CD4-positive, CD25-positive, alpha-beta regulatory T cell (primary cell): ENCODE data around the gene CLK3. TPM values are rescaled to one million over a fixed set of nuclear protein-coding genes. Genes with fewer than 3 reads are reported as not detected.
A peak's percentile ranks its signal among the peaks of the same experiment; 100 is the strongest.
"Not testable (repeated sequence)": the region's sequence is repeated elsewhere in the genome, so short reads cannot be mapped to it uniquely, and the experiment has no call there.

ENCODE experiments used
- ATAC-seq, 2 donors: fragments of 150-1000 bp; cut with Tn5 transposase; one replicate each; pipeline ENCODE4 v1.10.0; 2021; ENCODE audit warnings: low read depth in 2 of 2, moderate number of reproducible peaks in 2 of 2, moderate library complexity in 1 of 2
- DNase-seq, 3 donors: peaks; one replicate each; pipeline versions ENCODE4 v3.0.0 to v3.0.0-alpha.2; 2012 to 2022; ENCODE audit warnings: mixed read lengths in 1 of 3
- H3K27ac ChIP-seq: one replicate; pipeline ENCODE4 v1.7.0; 2013; ENCODE audit warnings: mild to moderate bottlenecking, low read length; ENCODE audit not compliant: insufficient read depth, poor library complexity, severe bottlenecking
- H3K27me3 ChIP-seq: one replicate; pipeline ENCODE4 v1.7.0; 2013; ENCODE audit warnings: low read length; ENCODE audit not compliant: control insufficient read depth, insufficient read depth
- H3K36me3 ChIP-seq: one replicate; pipeline ENCODE4 v1.7.0; 2013; ENCODE audit warnings: mild to moderate bottlenecking, low read length, moderate library complexity; ENCODE audit not compliant: control insufficient read depth, insufficient read depth
- H3K4me1 ChIP-seq: 2 replicates; pipeline ENCODE4 v1.7.0; 2013; ENCODE audit warnings: mild to moderate bottlenecking, low read length; ENCODE audit not compliant: insufficient read depth, control insufficient read depth, poor library complexity, severe bottlenecking
- H3K4me3 ChIP-seq: one replicate; pipeline ENCODE4 v1.7.0; 2013; ENCODE audit warnings: low read depth, mild to moderate bottlenecking, low read length, moderate library complexity
- H3K9me3 ChIP-seq, 2 experiments: 1 replicate in 1 of 2; 2 replicates in 1 of 2; pipeline ENCODE4 v1.7.0; 2013; ENCODE audit warnings: low read length in 2 of 2, mild to moderate bottlenecking in 1 of 2, moderate library complexity in 1 of 2; ENCODE audit not compliant: control insufficient read depth in 2 of 2
- H3K27ac Mint-ChIP-seq, 3 donors: one replicate each; pipeline ENCODE4 v1.8.0; 2020 to 2022; ENCODE audit warnings: mild to moderate bottlenecking in 3 of 3, mixed read lengths in 3 of 3, moderate library complexity in 2 of 3
- H3K27me3 Mint-ChIP-seq: one replicate; pipeline ENCODE4 v1.8.0; 2022; ENCODE audit warnings: mild to moderate bottlenecking, mixed read lengths
- H3K36me3 Mint-ChIP-seq: one replicate; pipeline ENCODE4 v1.8.0; 2020; ENCODE audit warnings: mixed read lengths
- H3K4me1 Mint-ChIP-seq, 4 donors: one replicate each; pipeline ENCODE4 v1.8.0; 2020 to 2022; ENCODE audit warnings: mixed read lengths in 4 of 4, mild to moderate bottlenecking in 1 of 4
- H3K4me3 Mint-ChIP-seq, 4 donors: one replicate each; pipeline ENCODE4 v1.8.0; 2020 to 2022; ENCODE audit warnings: mild to moderate bottlenecking in 4 of 4, mixed read lengths in 4 of 4, moderate library complexity in 3 of 4
- H3K9me3 Mint-ChIP-seq, 7 donors: one replicate each; pipeline ENCODE4 v1.8.0; 2020 to 2022; ENCODE audit warnings: mixed read lengths in 7 of 7, mild to moderate bottlenecking in 3 of 7, moderate library complexity in 2 of 7
- polyA plus RNA-seq, 4 donors: library from polyadenylated mRNA; unstranded; fragments of 300-500 nt; fragmentation: Illumina TruSeq; gene quantifications; one replicate each; pipeline ENCODE4 v1.2.3, GENCODE V29; 2021
- total RNA-seq: library from RNA; stranded (reverse); gene quantifications from one replicate; pipeline ENCODE4 v1.2.3, GENCODE V29; 2022

Gene CLK3
- total and polyA plus RNA-seq, 5 donors from 2014 or later: 58.4 to 289 (median 75.4) TPM

- Histone ChIP-seq H3K9me3 (no peaks in the 10 kb centered on the region), H3K27ac (no peak overlapping the region), H3K4me1 (no peaks in the 10 kb centered on the region), H3K4me3 (no peak overlapping the region), H3K27me3 (no peaks in the 10 kb centered on the region), H3K36me3 (peaks cover 32% of the 10 kb centered on the region)
- DNase-seq: no peak
- Mint-ChIP-seq H3K4me3 (no peak overlapping the region), H3K27ac (peak overlapping the region in 1 of 3 donors; percentile 41), H3K27me3 (no peaks in the 10 kb centered on the region), H3K9me3 (no peaks in the 10 kb centered on the region), H3K4me1 (peaks cover 6 to 17% (median 11%) of the 10 kb centered on the region in 4 donors), H3K36me3 (peaks cover 9% of the 10 kb centered on the region)
- ATAC-seq: no peak
These were observed 35.7 kb downstream of the CLK3 start for GRCh38 chr15:74651242-74651741.

GRCh38 chr15:74653426-74654102, 37.9 kb downstream of the CLK3 start:
- no peaks in the 10 kb centered on the region for H3K9me3 Mint-ChIP-seq
- Histone ChIP-seq H3K36me3 (peaks cover 32% of the 10 kb centered on the region), H3K9me3 (no peaks in the 10 kb centered on the region), H3K4me3 (no peak overlapping the region), H3K27ac (no peak overlapping the region), H3K4me1 (no peaks in the 10 kb centered on the region), H3K27me3 (no peaks in the 10 kb centered on the region)
- H3K27ac Mint-ChIP-seq: peak overlapping the region in 2 of 3 donors; percentile 42 to 45
- H3K36me3 Mint-ChIP-seq: peaks cover 8% of the 10 kb centered on the region
- H3K4me1 Mint-ChIP-seq: peaks cover 6 to 23% (median 18%) of the 10 kb centered on the region in 4 donors
- no peak for ATAC-seq
- no peak for DNase-seq
- H3K4me3 Mint-ChIP-seq: no peak overlapping the region
- no peaks in the 10 kb centered on the region for H3K27me3 Mint-ChIP-seq

- H3K36me3 ChIP-seq: peaks cover 29% of the 10 kb centered on the region
- H3K4me1 ChIP-seq: no peaks in the 10 kb centered on the region
- no peaks in the 10 kb centered on the region for H3K27me3 ChIP-seq
- Mint-ChIP-seq H3K4me3 (no peak overlapping the region), H3K36me3 (peaks cover 5% of the 10 kb centered on the region), H3K9me3 (no peaks in the 10 kb centered on the region), H3K27ac (no peak overlapping the region), H3K4me1 (peaks cover 6 to 20% (median 13%) of the 10 kb centered on the region in 4 donors), H3K27me3 (no peaks in the 10 kb centered on the region)
- DNase-seq: peak in 1 of 3 donors; percentile 18
- H3K9me3 ChIP-seq: no peaks in the 10 kb centered on the region
- H3K27ac ChIP-seq: no peak overlapping the region
- H3K4me3 ChIP-seq: no peak overlapping the region
- no peak for ATAC-seq
These were observed 39.8 kb downstream of the CLK3 start for GRCh38 chr15:74655424-74655823.

GRCh38 chr15:74656935-74657535, 41.4 kb downstream of the CLK3 start:
- H3K4me3 Mint-ChIP-seq: no peak overlapping the region
- Histone ChIP-seq H3K4me1 (no peaks in the 10 kb centered on the region), H3K27ac (no peak overlapping the region), H3K36me3 (peaks cover 23% of the 10 kb centered on the region), H3K27me3 (no peaks in the 10 kb centered on the region), H3K9me3 (no peaks in the 10 kb centered on the region), H3K4me3 (no peak overlapping the region)
- peak overlapping the region in 2 of 3 donors; percentile 14 to 76 for H3K27ac Mint-ChIP-seq
- peaks cover 6 to 24% (median 13%) of the 10 kb centered on the region in 4 donors for H3K4me1 Mint-ChIP-seq
- no peaks in the 10 kb centered on the region for H3K27me3 Mint-ChIP-seq
- ATAC-seq (no peak), DNase-seq (no peak)
- H3K36me3 Mint-ChIP-seq: peaks cover 5% of the 10 kb centered on the region
- no peaks in the 10 kb centered on the region for H3K9me3 Mint-ChIP-seq

- no peaks in the 10 kb centered on the region for H3K27me3 Mint-ChIP-seq
- no peak for ATAC-seq
- Histone ChIP-seq H3K27me3 (no peaks in the 10 kb centered on the region), H3K27ac (no peak overlapping the region), H3K36me3 (peaks cover 23% of the 10 kb centered on the region), H3K4me3 (no peak overlapping the region), H3K4me1 (no peaks in the 10 kb centered on the region), H3K9me3 (no peaks in the 10 kb centered on the region)
- H3K36me3 Mint-ChIP-seq: peaks cover 5% of the 10 kb centered on the region
- H3K4me3 Mint-ChIP-seq: no peak overlapping the region
- peak in 1 of 3 donors; percentile 53 for DNase-seq
- H3K27ac Mint-ChIP-seq: no peak overlapping the region
- peaks cover 6 to 28% (median 18%) of the 10 kb centered on the region in 4 donors for H3K4me1 Mint-ChIP-seq
- no peaks in the 10 kb centered on the region for H3K9me3 Mint-ChIP-seq
These were observed 42.2 kb downstream of the CLK3 start for GRCh38 chr15:74657846-74658245.

- H3K4me3 Mint-ChIP-seq, H3K27ac Mint-ChIP-seq, H3K27me3 Mint-ChIP-seq, H3K27me3 ChIP-seq, H3K4me3 ChIP-seq, ATAC-seq, H3K36me3 Mint-ChIP-seq, DNase-seq, H3K36me3 ChIP-seq, H3K4me1 ChIP-seq, H3K9me3 ChIP-seq, H3K27ac ChIP-seq, H3K9me3 Mint-ChIP-seq: not testable (repeated sequence)
- peaks cover 7 to 34% (median 21%) of the 10 kb centered on the region in 4 donors for H3K4me1 Mint-ChIP-seq
These were observed 45.6 kb downstream of the CLK3 start for GRCh38 chr15:74661280-74661679.

- no peak for DNase-seq
- no peaks in the 10 kb centered on the region for H3K27me3 Mint-ChIP-seq
- no peak overlapping the region for H3K4me3 ChIP-seq
- ATAC-seq: no peak
- H3K27ac ChIP-seq: no peak overlapping the region
- H3K4me3 Mint-ChIP-seq: no peak overlapping the region
- peaks cover 5% of the 10 kb centered on the region for H3K36me3 Mint-ChIP-seq
- H3K27ac Mint-ChIP-seq: no peak overlapping the region
- no peaks in the 10 kb centered on the region for H3K4me1 ChIP-seq
- peaks cover 9 to 36% (median 22%) of the 10 kb centered on the region in 4 donors for H3K4me1 Mint-ChIP-seq
- peaks cover 5% of the 10 kb centered on the region for H3K36me3 ChIP-seq
- H3K27me3 ChIP-seq: no peaks in the 10 kb centered on the region
- no peaks in the 10 kb centered on the region for H3K9me3 ChIP-seq
- no peaks in the 10 kb centered on the region for H3K9me3 Mint-ChIP-seq
These were observed 46.6 kb downstream of the CLK3 start for GRCh38 chr15:74662064-74662860.
